PFSK-1 (cell line): ENCODE measurements around the gene MRI1. TPM values are rescaled to one million over a fixed set of nuclear protein-coding genes. Genes with fewer than 3 reads are reported as not detected.

Experiments
- FOXP2 ChIP-seq: optimal IDR thresholded peaks from 2 replicates; pipeline ENCODE3; 2011; ENCODE audit warnings: borderline replicate concordance, control low read depth, inconsistent platforms; ENCODE audit not compliant: insufficient read depth; ENCODE audit errors: extremely low read length, extremely low read depth
- POLR2AphosphoS5 ChIP-seq: IDR thresholded peaks from 2 replicates; pipeline ENCODE4 v1.6.1; 2012; ENCODE audit warnings: low read depth, mild to moderate bottlenecking, control low read depth, low read length, moderate library complexity
- REST ChIP-seq, 2 experiments: IDR thresholded peaks; 2 replicates each; pipeline versions ENCODE4 v1.6.1 to v1.8.0; 2011 to 2012; ENCODE audit warnings: low read depth in 2 of 2, low read length in 2 of 2, control low read depth in 1 of 2, inconsistent platforms in 1 of 2, mild to moderate bottlenecking in 1 of 2, moderate library complexity in 1 of 2; ENCODE audit not compliant: insufficient read depth in 1 of 2
- SIN3A ChIP-seq: IDR thresholded peaks from 2 replicates; pipeline ENCODE4 v1.6.1; 2012; ENCODE audit warnings: mild to moderate bottlenecking, low read length, moderate library complexity, borderline replicate concordance; ENCODE audit not compliant: insufficient read depth
- TAF1 ChIP-seq: IDR thresholded peaks from 2 replicates; pipeline ENCODE4 v1.6.1; 2012; ENCODE audit warnings: low read length, control low read depth, borderline replicate concordance; ENCODE audit not compliant: insufficient read depth
- polyA plus RNA-seq: library from polyadenylated mRNA; unstranded; fragments of >200 nt; gene quantifications from one replicate; pipeline ENCODE4 v1.2.1, GENCODE V29; 2012; ENCODE audit warnings: low read depth, missing spikeins; ENCODE audit not compliant: insufficient read length

Gene MRI1
- polyA plus RNA-seq: 64.5 TPM

- no peak for TF ChIP-seq SIN3A
- TF ChIP-seq FOXP2: peak; percentile 10
- TF ChIP-seq TAF1: peak; percentile 78; the same call in 1 of the 2 replicates
- no peak for TF ChIP-seq REST (IDR thresholded peaks at IDR 0.05; ENCODE audit: insufficient read depth in 1 of 2, low read depth in 2 of 2, low read length in 2 of 2)
- peak; percentile 93 for TF ChIP-seq POLR2AphosphoS5
Observed at GRCh38 chr19:13764101-13764807, at the start of gene MRI1. MRI1 (plus strand) TSS chr19:13764522; CDS start chr19:13764589, 67 bp downstream.

GRCh38 chr19:13717194-13717643 is 47.1 kb upstream of the MRI1 start:
- no peak for TF ChIP-seq POLR2AphosphoS5

GRCh38 chr19:13718733-13719132 is 45.6 kb upstream of the MRI1 start:
- TF ChIP-seq POLR2AphosphoS5 (no peak), SIN3A (no peak), FOXP2 (no peak), REST (IDR thresholded peaks at IDR 0.05; ENCODE audit: insufficient read depth in 1 of 2, low read depth in 2 of 2, low read length in 2 of 2) (no peak)

GRCh38 chr19:13722146-13722545 is 42.2 kb upstream of the MRI1 start:
- TF ChIP-seq SIN3A: no peak
- no peak for TF ChIP-seq REST (IDR thresholded peaks at IDR 0.05; ENCODE audit: insufficient read depth in 1 of 2, low read depth in 2 of 2, low read length in 2 of 2)
- no peak for TF ChIP-seq POLR2AphosphoS5
- TF ChIP-seq FOXP2: no peak
- TF ChIP-seq TAF1: no peak

- TF ChIP-seq TAF1 (no peak), SIN3A (no peak), POLR2AphosphoS5 (no peak), FOXP2 (no peak), REST (IDR thresholded peaks at IDR 0.05; ENCODE audit: insufficient read depth in 1 of 2, low read depth in 2 of 2, low read length in 2 of 2) (no peak)
Observed at GRCh38 chr19:13723206-13723605, 41.1 kb upstream of the MRI1 start.
